ENCODE data around the gene EDDM3A. TPM values are rescaled to one million over a fixed set of nuclear protein-coding genes. Genes with fewer than 3 reads are reported as not detected.
"Not testable (repeated sequence)": the region's sequence is repeated elsewhere in the genome, so short reads cannot be mapped to it uniquely, and the experiment has no call there.

Gene EDDM3A
- total RNA-seq, result not detected

- Mint-ChIP-seq H3K27me3 (no peaks in the 10 kb centered on the region), H3K4me3 (no peak within 1 kb of the TSS), H3K4me1 (ENCODE audit: low read depth) (no peaks in the 10 kb centered on the region), H3K27ac (no peak within 1 kb of the TSS), H3K9me3 (no peaks in the 10 kb centered on the region), H3K36me3 (no peaks in the 10 kb centered on the region)
- POLR2A ChIA-PET, result no interaction called here
- CTCF ChIA-PET, result interaction anchor here (1.0 kb wide), 1 partner anchor 9 kb away, joined by 3 read pairs; no protein-coding TSS in a partner anchor
- intact Hi-C loops (cut with micrococcal nuclease), result no loop called here
- no peak for DNase-seq
Measured at GRCh38 chr14:20745571-20746358, at the start of gene EDDM3A. Gene EDDM3A (plus strand): TSS chr14:20745887. CDS start chr14:20747581, 1,694 bp downstream.

GRCh38 chr14:20696764-20697163 lies 48.9 kb upstream of the EDDM3A start:
- no peaks in the 10 kb centered on the region for H3K9me3 Mint-ChIP-seq
- POLR2A ChIA-PET, result no interaction called here
- CTCF ChIA-PET, result interaction anchor here (0.7 to 8.0 kb wide), 15 partner anchors 12 to 278 kb away, joined by 3 to 129 read pairs (median 6); partner anchors contain the start of gene RNASE4
- peaks cover 8% of the 10 kb centered on the region for H3K4me1 Mint-ChIP-seq (ENCODE audit: low read depth)
- no peak for DNase-seq
- no peaks in the 10 kb centered on the region for H3K36me3 Mint-ChIP-seq
- intact Hi-C loops (cut with micrococcal nuclease), result loop anchor here (1.0 kb wide), 3 partner anchors 159 to 275 kb away; no protein-coding TSS in a partner anchor
- H3K27ac Mint-ChIP-seq, result no peak overlapping the region
- no peaks in the 10 kb centered on the region for H3K27me3 Mint-ChIP-seq
- no peak overlapping the region for H3K4me3 Mint-ChIP-seq

- POLR2A ChIA-PET, result no interaction called here
- Mint-ChIP-seq H3K4me1 (ENCODE audit: low read depth) (peaks cover 5% of the 10 kb centered on the region), H3K27ac (no peak overlapping the region), H3K9me3 (no peaks in the 10 kb centered on the region), H3K27me3 (no peaks in the 10 kb centered on the region), H3K36me3 (no peaks in the 10 kb centered on the region), H3K4me3 (no peak overlapping the region)
- peak; percentile 80 for DNase-seq
- intact Hi-C loops (cut with micrococcal nuclease), result loop anchor here (1.0 kb wide), 3 partner anchors 158 to 274 kb away; no protein-coding TSS in a partner anchor
- CTCF ChIA-PET, result interaction anchor here (0.7 to 8.0 kb wide), 15 partner anchors 13 to 277 kb away, joined by 3 to 129 read pairs (median 6); partner anchors contain the start of genes RNASE4 and RNASE6
Measured at GRCh38 chr14:20697273-20698017, 48.2 kb upstream of the EDDM3A start.

GRCh38 chr14:20698018-20698329 lies 47.7 kb upstream of the EDDM3A start:
- Mint-ChIP-seq H3K27ac (no peak overlapping the region), H3K36me3 (no peaks in the 10 kb centered on the region), H3K9me3 (no peaks in the 10 kb centered on the region), H3K4me3 (no peak overlapping the region), H3K27me3 (no peaks in the 10 kb centered on the region), H3K4me1 (ENCODE audit: low read depth) (peaks cover 4% of the 10 kb centered on the region)
- ChIA-PET POLR2A (no interaction called here), CTCF (interaction anchor here (0.9 to 2.9 kb wide), 7 partner anchors 29 to 273 kb away, joined by 3 to 27 read pairs (median 5); partner anchors contain the start of gene RNASE6)
- intact Hi-C loops (cut with micrococcal nuclease), result no loop called here
- no peak for DNase-seq

- Mint-ChIP-seq H3K4me1 (ENCODE audit: low read depth) (peaks cover 4% of the 10 kb centered on the region), H3K4me3 (no peak overlapping the region), H3K27me3 (no peaks in the 10 kb centered on the region), H3K27ac (no peak overlapping the region), H3K9me3 (no peaks in the 10 kb centered on the region), H3K36me3 (no peaks in the 10 kb centered on the region)
- DNase-seq, result no peak
- ChIA-PET CTCF (interaction anchor here (0.9 to 2.9 kb wide), 7 partner anchors 30 to 272 kb away, joined by 3 to 27 read pairs (median 5); partner anchors contain the start of gene RNASE6), POLR2A (no interaction called here)
- intact Hi-C loops (cut with micrococcal nuclease), result no loop called here
Measured at GRCh38 chr14:20698934-20699333, 46.8 kb upstream of the EDDM3A start.

- no peaks in the 10 kb centered on the region for H3K27me3 Mint-ChIP-seq
- ChIA-PET POLR2A (no interaction called here), CTCF (interaction anchor here (0.6 to 1.6 kb wide), 8 partner anchors 15 to 271 kb away, joined by 3 to 18 read pairs (median 7); no protein-coding TSS in a partner anchor)
- H3K36me3 Mint-ChIP-seq, result no peaks in the 10 kb centered on the region
- DNase-seq, result no peak
- H3K27ac Mint-ChIP-seq, result no peak overlapping the region
- intact Hi-C loops (cut with micrococcal nuclease), result no loop called here
- H3K4me1 Mint-ChIP-seq (ENCODE audit: low read depth), result peaks cover 4% of the 10 kb centered on the region
- H3K9me3 Mint-ChIP-seq, result no peaks in the 10 kb centered on the region
- no peak overlapping the region for H3K4me3 Mint-ChIP-seq
Measured at GRCh38 chr14:20699931-20700330, 45.8 kb upstream of the EDDM3A start.

- DNase-seq; POLR2A ChIA-PET; H3K27me3 Mint-ChIP-seq; H3K36me3 Mint-ChIP-seq; H3K9me3 Mint-ChIP-seq; H3K4me1 Mint-ChIP-seq (ENCODE audit: low read depth); H3K27ac Mint-ChIP-seq; intact Hi-C loops (cut with micrococcal nuclease); H3K4me3 Mint-ChIP-seq: not testable (repeated sequence)
- CTCF ChIA-PET, result interaction anchor here (1.3 to 1.6 kb wide), 2 partner anchors 166 to 172 kb away, joined by 8 to 18 read pairs; no protein-coding TSS in a partner anchor
Measured at GRCh38 chr14:20700965-20701364, 44.7 kb upstream of the EDDM3A start.

- H3K4me1 Mint-ChIP-seq (ENCODE audit: low read depth), result no peaks in the 10 kb centered on the region
- H3K9me3 Mint-ChIP-seq, result no peaks in the 10 kb centered on the region
- H3K27me3 Mint-ChIP-seq, result no peaks in the 10 kb centered on the region
- no peak overlapping the region for H3K27ac Mint-ChIP-seq
- no peaks in the 10 kb centered on the region for H3K36me3 Mint-ChIP-seq
- ChIA-PET POLR2A (no interaction called here), CTCF (interaction anchor here (1.3 to 2.3 kb wide), 3 partner anchors 15 to 152 kb away, joined by 3 to 8 read pairs (median 5); no protein-coding TSS in a partner anchor)
- no peak for DNase-seq
- intact Hi-C loops (cut with micrococcal nuclease), result no loop called here
- no peak overlapping the region for H3K4me3 Mint-ChIP-seq
Measured at GRCh38 chr14:20706657-20707355, 38.9 kb upstream of the EDDM3A start.

- no peaks in the 10 kb centered on the region for H3K36me3 Mint-ChIP-seq
- intact Hi-C loops (cut with micrococcal nuclease), result no loop called here
- H3K27me3 Mint-ChIP-seq, result no peaks in the 10 kb centered on the region
- ChIA-PET CTCF (interaction anchor here (1.3 to 2.3 kb wide), 3 partner anchors 16 to 151 kb away, joined by 3 to 8 read pairs (median 5); no protein-coding TSS in a partner anchor), POLR2A (no interaction called here)
- H3K27ac Mint-ChIP-seq, result no peak overlapping the region
- no peak for DNase-seq
- no peaks in the 10 kb centered on the region for H3K9me3 Mint-ChIP-seq
- no peaks in the 10 kb centered on the region for H3K4me1 Mint-ChIP-seq (ENCODE audit: low read depth)
- H3K4me3 Mint-ChIP-seq, result no peak overlapping the region
Measured at GRCh38 chr14:20707622-20708021, 38.1 kb upstream of the EDDM3A start.

GRCh38 chr14:20711261-20711660 lies 34.4 kb upstream of the EDDM3A start:
- Mint-ChIP-seq H3K4me1 (ENCODE audit: low read depth) (no peaks in the 10 kb centered on the region), H3K27me3 (no peaks in the 10 kb centered on the region), H3K36me3 (no peaks in the 10 kb centered on the region), H3K4me3 (no peak overlapping the region), H3K27ac (no peak overlapping the region), H3K9me3 (no peaks in the 10 kb centered on the region)
- ChIA-PET POLR2A (no interaction called here), CTCF (interaction anchor here (0.7 to 1.7 kb wide), 2 partner anchors 260 to 382 kb away, joined by 3 to 6 read pairs; no protein-coding TSS in a partner anchor)
- intact Hi-C loops (cut with micrococcal nuclease), result no loop called here
- DNase-seq, result no peak

GRCh38 chr14:20711685-20712084 lies 34.0 kb upstream of the EDDM3A start:
- intact Hi-C loops (cut with micrococcal nuclease), result no loop called here
- H3K9me3 Mint-ChIP-seq, result no peaks in the 10 kb centered on the region
- ChIA-PET CTCF (interaction anchor here (1.7 kb wide), 1 partner anchor 259 kb away, joined by 6 read pairs; no protein-coding TSS in a partner anchor), POLR2A (no interaction called here)
- H3K4me1 Mint-ChIP-seq (ENCODE audit: low read depth), result no peaks in the 10 kb centered on the region
- no peaks in the 10 kb centered on the region for H3K36me3 Mint-ChIP-seq
- no peak overlapping the region for H3K4me3 Mint-ChIP-seq
- H3K27ac Mint-ChIP-seq, result no peak overlapping the region
- no peaks in the 10 kb centered on the region for H3K27me3 Mint-ChIP-seq
- no peak for DNase-seq

- H3K4me1 Mint-ChIP-seq (ENCODE audit: low read depth), result no peaks in the 10 kb centered on the region
- no peak for DNase-seq
- peaks cover 2% of the 10 kb centered on the region for H3K27me3 Mint-ChIP-seq
- POLR2A ChIA-PET, result no interaction called here
- CTCF ChIA-PET, result no interaction called here
- H3K27ac Mint-ChIP-seq, result no peak overlapping the region
- no peaks in the 10 kb centered on the region for H3K9me3 Mint-ChIP-seq
- H3K4me3 Mint-ChIP-seq, result no peak overlapping the region
- H3K36me3 Mint-ChIP-seq, result no peaks in the 10 kb centered on the region
- intact Hi-C loops (cut with micrococcal nuclease), result no loop called here
Measured at GRCh38 chr14:20712904-20713303, 32.8 kb upstream of the EDDM3A start.
